HG03045 (cell line): Measurements from ENCODE around the gene ECHDC3.
"Not testable (repeated sequence)": the region's sequence is repeated elsewhere in the genome, so short reads cannot be mapped to it uniquely, and the experiment has no call there.

Experiments
- ATAC-seq: cut with Tn5 transposase; IDR thresholded peaks from one replicate; pipeline ENCODE4 v1.9.1; 2021; ENCODE audit warnings: mild to moderate bottlenecking, moderate library complexity; ENCODE audit not compliant: unreplicated experiment

Gene ECHDC3

DNA sequence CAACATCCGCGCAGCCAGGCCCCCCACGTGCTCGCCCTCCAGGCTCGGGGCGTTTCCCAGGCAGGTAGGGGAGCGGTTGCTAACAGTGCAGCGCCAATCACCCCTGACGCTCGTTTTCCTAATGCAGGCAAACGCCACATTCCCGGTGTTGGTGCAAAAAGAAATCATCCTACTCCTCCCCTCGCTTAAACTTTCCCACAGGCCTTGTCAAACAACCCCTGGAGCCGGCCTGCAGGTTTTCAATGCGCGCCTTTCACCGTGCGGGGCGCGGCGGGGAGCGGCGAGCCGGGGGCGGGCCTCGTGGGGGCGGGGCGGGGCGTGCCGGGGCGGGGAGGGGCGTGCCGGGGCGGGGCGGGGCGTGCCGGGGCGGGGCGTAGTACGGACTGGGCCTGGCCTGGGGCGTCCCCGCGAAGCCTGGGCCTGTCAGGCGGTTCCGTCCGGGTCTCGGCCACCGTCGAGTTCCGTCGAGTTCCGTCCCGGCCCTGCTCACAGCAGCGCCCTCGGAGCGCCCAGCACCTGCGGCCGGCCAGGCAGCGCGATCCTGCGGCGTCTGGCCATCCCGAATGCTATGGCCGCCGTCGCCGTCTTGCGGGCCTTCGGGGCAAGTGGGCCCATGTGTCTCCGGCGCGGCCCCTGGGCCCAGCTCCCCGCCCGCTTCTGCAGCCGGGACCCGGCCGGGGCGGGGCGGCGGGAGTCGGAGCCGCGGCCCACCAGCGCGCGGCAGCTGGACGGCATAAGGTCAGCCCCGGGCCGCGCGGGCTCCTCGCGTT is at the start of gene ECHDC3:
TSS of gene ECHDC3 (plus strand) at position 374 of the 770 bp plus-strand sequence. CDS start at position 569, 195 bp downstream.
- peak; percentile 69 for ATAC-seq

DNA sequence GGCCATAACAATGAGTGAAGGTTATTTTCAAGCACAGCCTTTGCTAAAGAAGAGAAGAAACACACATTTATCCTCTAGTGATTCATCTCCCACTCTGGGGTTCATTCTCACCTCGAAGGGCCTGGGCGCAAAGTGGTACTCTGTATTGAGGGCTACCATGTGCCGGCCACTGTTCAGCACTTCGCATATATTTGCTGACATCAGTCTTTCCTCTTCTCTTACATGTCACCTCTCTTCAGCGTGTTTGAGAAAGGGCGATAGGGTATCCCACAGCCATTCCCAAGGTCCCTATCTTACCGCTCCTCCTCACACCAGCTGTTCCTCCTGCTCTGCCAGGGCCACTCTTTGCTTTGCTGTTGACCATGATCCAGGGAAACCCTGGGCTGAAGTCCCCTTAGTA is 48.8 kb upstream of the ECHDC3 start:
- no peak for ATAC-seq

DNA sequence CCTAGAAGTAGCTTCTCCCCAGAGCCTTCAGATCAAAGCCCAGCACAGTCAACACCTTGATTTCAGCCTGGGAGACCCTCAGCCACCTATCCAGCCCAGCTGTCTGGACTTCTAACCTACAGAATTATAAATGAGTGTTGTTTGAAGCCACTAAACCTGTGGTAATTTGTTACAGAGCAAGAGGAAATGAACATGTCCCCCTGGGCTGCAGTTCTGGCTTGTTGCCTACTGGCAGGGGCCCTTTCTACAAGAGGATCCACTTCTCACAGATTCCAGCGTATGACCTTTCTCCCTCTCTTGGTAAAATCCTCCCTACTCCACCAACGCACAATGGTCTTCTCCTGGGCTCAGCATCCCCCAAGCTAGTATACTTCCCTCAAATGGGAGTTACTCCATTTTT is 46.4 kb upstream of the ECHDC3 start:
- ATAC-seq = no peak

DNA sequence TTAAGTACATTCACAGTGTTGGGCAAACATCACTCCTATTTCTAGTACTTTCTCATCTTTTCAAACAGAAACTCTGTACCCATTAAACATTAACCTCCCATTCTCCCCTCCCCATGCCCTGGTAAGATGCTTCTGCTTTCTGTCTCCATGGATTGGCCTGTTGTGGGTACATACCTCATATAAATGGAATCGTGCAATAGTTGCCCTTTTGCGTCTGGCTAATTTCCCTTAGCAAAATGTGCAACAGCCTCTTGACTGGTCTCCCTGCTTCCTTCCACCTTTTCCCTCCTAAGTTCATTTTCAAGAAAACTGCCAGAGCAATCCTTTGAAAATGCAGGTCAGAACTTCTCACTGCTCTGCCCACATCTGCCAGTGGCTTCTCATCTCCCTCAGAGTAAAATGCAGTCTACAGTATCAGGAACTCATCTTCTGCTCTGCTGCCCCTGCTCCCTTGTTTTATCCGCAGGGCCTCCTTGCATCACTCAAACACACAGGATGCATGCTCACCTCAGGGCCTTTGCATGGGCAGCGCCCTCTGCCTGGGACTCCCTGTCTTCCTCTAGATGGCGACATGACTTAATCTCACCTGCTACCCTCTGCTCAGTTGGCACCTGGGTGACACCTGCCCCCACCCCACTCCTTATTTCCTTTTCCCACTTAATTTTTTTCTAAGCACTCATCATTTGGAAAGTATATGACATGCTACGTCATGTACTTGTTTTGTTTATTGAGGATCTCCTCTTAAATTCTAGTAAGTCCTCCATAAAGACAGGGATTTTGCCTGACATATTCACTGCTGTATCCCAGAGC is 44.3 kb upstream of the ECHDC3 start:
- no peak for ATAC-seq

DNA sequence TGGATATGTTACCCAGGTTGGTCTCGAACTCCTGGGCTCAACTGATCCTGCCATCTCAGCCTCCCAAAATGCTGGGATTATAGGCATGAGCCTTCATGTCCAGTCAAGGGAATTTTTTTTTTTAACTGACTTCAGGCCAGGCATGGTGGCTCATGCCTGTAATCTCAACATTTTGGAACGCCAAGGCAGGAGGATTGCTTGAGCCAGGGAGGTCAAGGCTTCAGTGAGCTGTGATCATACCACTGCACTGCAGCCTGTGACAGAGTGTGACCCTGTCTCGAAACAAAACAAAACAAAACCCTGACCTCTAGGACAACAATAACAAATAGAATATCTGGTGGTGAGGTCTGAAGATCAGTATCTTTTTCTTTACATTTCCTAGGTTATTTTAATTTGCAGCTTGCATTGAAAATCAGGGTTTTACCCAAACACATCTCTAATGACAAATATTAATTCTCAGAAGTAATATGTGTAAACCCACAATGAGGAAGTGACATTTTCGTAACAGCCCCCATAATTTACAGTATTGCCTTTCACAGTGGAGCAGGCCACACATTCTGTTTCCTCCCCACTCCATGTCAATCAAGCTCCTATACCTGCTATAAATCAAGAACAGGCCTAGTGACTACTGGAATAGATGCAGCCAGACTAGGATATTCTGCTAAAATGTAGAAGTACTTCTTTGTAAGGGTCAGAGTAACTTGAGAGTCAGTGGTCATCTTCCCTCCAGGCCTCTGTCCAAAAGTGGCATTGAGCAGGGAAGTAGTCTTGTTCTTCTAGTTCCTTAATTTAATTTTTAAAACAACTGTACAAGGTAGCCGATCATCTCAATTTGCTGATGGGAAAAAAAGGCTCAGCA is 43.3 kb upstream of the ECHDC3 start:
- ATAC-seq = peak; percentile 62

- no peak for ATAC-seq
Measured at GRCh38 chr10:11699550-11700097, 42.6 kb upstream of the ECHDC3 start.

DNA sequence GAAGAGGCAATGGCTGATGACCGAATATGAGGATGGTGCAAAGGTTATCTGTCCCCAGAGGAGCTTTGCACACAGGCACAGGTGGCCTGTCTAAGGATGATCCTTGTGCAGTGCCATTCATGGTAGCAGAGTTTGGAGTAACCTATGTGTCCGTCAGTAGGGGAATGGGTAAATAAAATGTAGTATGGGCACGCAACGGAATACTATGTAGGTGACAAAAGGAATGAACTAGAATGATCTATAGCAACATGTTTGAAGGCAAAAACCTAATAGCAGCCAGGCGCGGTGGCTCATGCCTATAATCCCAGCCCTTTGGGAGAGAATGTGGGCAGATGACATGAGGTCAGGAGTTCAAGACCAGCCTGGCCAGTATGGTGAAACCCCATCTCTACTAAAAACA is 41.6 kb upstream of the ECHDC3 start:
- no peak for ATAC-seq

DNA sequence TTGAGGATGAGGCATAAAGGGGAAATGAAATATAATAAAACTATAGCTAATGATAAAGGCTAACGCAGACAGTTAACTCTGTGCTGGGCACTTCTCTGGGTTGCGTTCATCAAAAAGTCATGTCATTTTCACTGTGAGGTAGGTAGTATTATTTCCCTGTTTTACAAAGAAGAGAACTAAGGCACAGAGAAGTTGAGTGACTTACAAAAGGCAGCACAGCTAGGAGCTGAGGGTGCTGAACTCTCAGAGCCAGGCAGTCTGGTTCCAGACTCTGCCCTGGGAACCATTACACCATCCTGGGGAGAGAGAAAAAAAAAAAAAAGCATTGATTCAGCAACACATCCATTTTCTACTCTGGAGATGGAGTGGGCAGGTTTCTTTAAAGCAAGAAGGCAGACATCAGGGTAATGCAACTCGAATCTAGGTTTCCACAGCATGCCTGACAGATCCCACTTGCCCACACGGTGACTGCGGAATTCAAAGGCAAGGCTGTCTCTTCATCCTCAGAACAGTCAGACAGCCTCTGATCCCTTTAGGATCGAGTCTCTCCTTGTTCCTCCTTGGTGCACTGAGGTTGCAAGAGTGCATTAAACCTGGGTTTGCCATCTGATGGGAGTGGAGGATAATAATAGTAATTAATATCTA is 40.6 kb upstream of the ECHDC3 start:
- no peak for ATAC-seq

- ATAC-seq = no peak
Measured at GRCh38 chr10:11702264-11702663, 39.9 kb upstream of the ECHDC3 start.

- no peak for ATAC-seq
Measured at GRCh38 chr10:11704092-11704491, 38.1 kb upstream of the ECHDC3 start.

DNA sequence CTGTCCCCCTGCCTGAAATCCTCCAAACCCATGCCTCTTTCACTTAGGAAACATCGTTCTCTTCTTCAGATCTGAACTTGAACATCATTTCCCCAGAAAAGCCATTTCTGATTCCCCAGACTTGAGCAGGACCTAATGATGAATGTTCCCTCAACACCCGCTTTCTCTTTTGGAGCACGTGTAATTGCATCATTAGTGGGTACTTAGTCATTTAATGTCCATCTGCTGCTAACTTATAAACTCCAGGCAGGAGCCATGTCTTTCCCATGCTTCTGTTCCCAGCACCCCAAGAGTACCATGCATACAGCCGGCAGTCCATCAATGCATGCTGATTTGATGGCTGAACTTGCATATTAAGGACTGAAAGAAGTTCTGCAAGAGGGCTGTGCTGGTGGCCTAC is 36.5 kb upstream of the ECHDC3 start:
- no peak for ATAC-seq

- no peak for ATAC-seq
Measured at GRCh38 chr10:11706895-11707567, 35.2 kb upstream of the ECHDC3 start.

GRCh38 chr10:11707624-11708350 is 34.4 kb upstream of the ECHDC3 start:
- ATAC-seq = no peak

- not testable (repeated sequence) for ATAC-seq
Measured at GRCh38 chr10:11708801-11709200, 33.4 kb upstream of the ECHDC3 start.

GRCh38 chr10:11712744-11713143 is 29.4 kb upstream of the ECHDC3 start:
- ATAC-seq = no peak

DNA sequence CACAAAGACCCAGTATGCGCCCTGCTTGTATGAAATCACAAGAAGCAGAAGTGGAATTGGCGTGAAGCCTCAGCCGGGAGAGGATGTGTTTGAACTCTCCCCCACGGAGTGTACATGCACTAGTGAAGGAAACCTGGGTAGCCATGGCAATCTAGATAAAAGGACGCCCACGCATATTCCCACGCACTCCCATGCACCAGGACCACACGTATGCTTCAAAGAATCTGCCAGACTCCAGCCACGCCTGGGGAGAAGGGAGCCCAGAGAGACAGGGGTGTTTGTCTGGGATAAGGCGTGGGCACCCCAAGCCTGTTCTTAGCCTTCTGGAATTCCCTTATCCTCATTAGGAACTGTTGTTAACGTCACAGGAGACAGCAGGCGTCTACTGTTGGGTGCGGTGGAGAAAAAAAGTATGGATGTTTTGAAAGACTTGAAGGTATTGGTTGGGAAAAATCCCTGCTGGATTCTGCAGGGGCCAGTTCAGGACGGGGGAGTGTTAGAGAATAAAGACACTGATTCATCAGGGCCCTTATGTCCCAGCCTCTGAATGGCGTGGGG is 28.9 kb upstream of the ECHDC3 start:
- no peak for ATAC-seq

DNA sequence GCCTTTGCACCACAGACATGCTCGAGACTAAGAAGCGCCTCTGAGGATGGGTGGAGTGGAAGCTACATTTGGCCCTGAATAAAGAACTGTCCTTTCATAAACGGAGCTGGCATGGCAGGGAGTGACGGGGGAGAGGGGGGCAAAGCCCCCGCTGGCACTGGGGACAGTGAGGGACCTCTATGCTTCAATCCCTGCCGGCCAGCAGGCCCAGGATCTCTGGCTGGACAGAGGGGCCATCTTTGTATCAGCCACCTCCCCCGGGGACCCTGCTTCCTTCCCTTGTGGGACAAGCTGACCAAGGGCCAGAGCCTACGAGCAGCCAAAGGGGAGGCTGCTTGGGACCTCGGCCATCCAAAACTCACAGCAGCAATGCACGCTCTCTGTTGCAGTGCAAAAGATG is 28.2 kb upstream of the ECHDC3 start:
- no peak for ATAC-seq

GRCh38 chr10:11714750-11715365 is 27.3 kb upstream of the ECHDC3 start:
- ATAC-seq = no peak
